ENCODE measurements around the gene TEX48. TPM values are rescaled to one million over a fixed set of nuclear protein-coding genes. Genes with fewer than 3 reads are reported as not detected.

TEX48 gene
- total and polyA plus RNA-seq, 2 donors: 0.07 TPM; not detected in 1

GRCh38 chr9:114688909-114689610 lies 7.1 kb upstream of the TEX48 start:
- no peaks in the 10 kb centered on the region for H3K27me3 ChIP-seq (ENCODE audit: control insufficient read depth in 2 of 2, insufficient read depth in 1 of 2, low read length in 1 of 2)
- no peak overlapping the region for H3K4me3 ChIP-seq (ENCODE audit: low read length in 2 of 2)
- no peaks in the 10 kb centered on the region for H3K4me1 ChIP-seq (ENCODE audit: control insufficient read depth in 2 of 2, insufficient read depth in 2 of 2, low read length in 2 of 2)
- H3K36me3 ChIP-seq (ENCODE audit: control insufficient read depth in 2 of 2, insufficient read depth in 2 of 2, low read length in 1 of 2): no peaks in the 10 kb centered on the region
- DNase-seq (ENCODE audit: low read depth in 6 of 9, low spot score in 9 of 9): no peak
- H3K9me3 ChIP-seq (ENCODE audit: control insufficient read depth in 2 of 2, insufficient read depth in 1 of 2, low read length in 1 of 2): no peaks in the 10 kb centered on the region
- no peak overlapping the region for H3K27ac ChIP-seq (ENCODE audit: low read depth in 1 of 2, low read length in 1 of 2)
- whole genome bisulfite sequencing: 93% methylated on average over 3 of the region's 3 CpGs

- no peak overlapping the region for H3K27ac ChIP-seq (ENCODE audit: low read depth in 1 of 2, low read length in 1 of 2)
- no peaks in the 10 kb centered on the region for H3K27me3 ChIP-seq (ENCODE audit: control insufficient read depth in 2 of 2, insufficient read depth in 1 of 2, low read length in 1 of 2)
- H3K4me1 ChIP-seq (ENCODE audit: control insufficient read depth in 2 of 2, insufficient read depth in 2 of 2, low read length in 2 of 2): no peaks in the 10 kb centered on the region
- no peak overlapping the region for H3K4me3 ChIP-seq (ENCODE audit: low read length in 2 of 2)
- no peaks in the 10 kb centered on the region for H3K9me3 ChIP-seq (ENCODE audit: control insufficient read depth in 2 of 2, insufficient read depth in 1 of 2, low read length in 1 of 2)
- no peak for DNase-seq (ENCODE audit: low read depth in 6 of 9, low spot score in 9 of 9)
- WGBS: 92% methylated on average over 4 of the region's 4 CpGs
- H3K36me3 ChIP-seq (ENCODE audit: control insufficient read depth in 2 of 2, insufficient read depth in 2 of 2, low read length in 1 of 2): no peaks in the 10 kb centered on the region
These were observed 6.4 kb upstream of the TEX48 start for GRCh38 chr9:114688379-114688778.

GRCh38 chr9:114687034-114687433 lies 5.0 kb upstream of the TEX48 start:
- H3K27me3 ChIP-seq (ENCODE audit: control insufficient read depth in 2 of 2, insufficient read depth in 1 of 2, low read length in 1 of 2): no peaks in the 10 kb centered on the region
- H3K4me1 ChIP-seq (ENCODE audit: control insufficient read depth in 2 of 2, insufficient read depth in 2 of 2, low read length in 2 of 2): no peaks in the 10 kb centered on the region

GRCh38 chr9:114685951-114686350 lies 4.0 kb upstream of the TEX48 start:
- 67% methylated on average over 5 of the region's 5 CpGs for WGBS
- no peaks in the 10 kb centered on the region for H3K4me1 ChIP-seq (ENCODE audit: control insufficient read depth in 2 of 2, insufficient read depth in 2 of 2, low read length in 2 of 2)
- no peak overlapping the region for H3K27ac ChIP-seq (ENCODE audit: low read depth in 1 of 2, low read length in 1 of 2)
- DNase-seq (ENCODE audit: low read depth in 6 of 9, low spot score in 9 of 9): no peak
- H3K36me3 ChIP-seq (ENCODE audit: control insufficient read depth in 2 of 2, insufficient read depth in 2 of 2, low read length in 1 of 2): no peaks in the 10 kb centered on the region
- no peaks in the 10 kb centered on the region for H3K9me3 ChIP-seq (ENCODE audit: control insufficient read depth in 2 of 2, insufficient read depth in 1 of 2, low read length in 1 of 2)
- no peaks in the 10 kb centered on the region for H3K27me3 ChIP-seq (ENCODE audit: control insufficient read depth in 2 of 2, insufficient read depth in 1 of 2, low read length in 1 of 2)
- H3K4me3 ChIP-seq (ENCODE audit: low read length in 2 of 2): no peak overlapping the region

More at GRCh38 chr9:114687034-114687433, 5.0 kb upstream of the TEX48 start:
- no peak for DNase-seq (ENCODE audit: low read depth in 6 of 9, low spot score in 9 of 9)
- Histone ChIP-seq H3K27ac (ENCODE audit: low read depth in 1 of 2, low read length in 1 of 2) (no peak overlapping the region), H3K9me3 (ENCODE audit: control insufficient read depth in 2 of 2, insufficient read depth in 1 of 2, low read length in 1 of 2) (no peaks in the 10 kb centered on the region), H3K4me3 (ENCODE audit: low read length in 2 of 2) (no peak overlapping the region), H3K36me3 (ENCODE audit: control insufficient read depth in 2 of 2, insufficient read depth in 2 of 2, low read length in 1 of 2) (no peaks in the 10 kb centered on the region)

GRCh38 chr9:114684036-114684435 lies 2.0 kb upstream of the TEX48 start:
- no peaks in the 10 kb centered on the region for H3K27me3 ChIP-seq (ENCODE audit: control insufficient read depth in 2 of 2, insufficient read depth in 1 of 2, low read length in 1 of 2)
- H3K9me3 ChIP-seq (ENCODE audit: control insufficient read depth in 2 of 2, insufficient read depth in 1 of 2, low read length in 1 of 2): no peaks in the 10 kb centered on the region
- H3K4me1 ChIP-seq (ENCODE audit: control insufficient read depth in 2 of 2, insufficient read depth in 2 of 2, low read length in 2 of 2): no peaks in the 10 kb centered on the region
- no peak for DNase-seq (ENCODE audit: low read depth in 6 of 9, low spot score in 9 of 9)
- H3K4me3 ChIP-seq (ENCODE audit: low read length in 2 of 2): no peak overlapping the region
- H3K36me3 ChIP-seq (ENCODE audit: control insufficient read depth in 2 of 2, insufficient read depth in 2 of 2, low read length in 1 of 2): no peaks in the 10 kb centered on the region
- WGBS: 95% methylated on average over 6 of the region's 6 CpGs
- no peak overlapping the region for H3K27ac ChIP-seq (ENCODE audit: low read depth in 1 of 2, low read length in 1 of 2)

- Histone ChIP-seq H3K9me3 (ENCODE audit: control insufficient read depth in 2 of 2, insufficient read depth in 1 of 2, low read length in 1 of 2) (no peaks in the 10 kb centered on the region), H3K4me3 (ENCODE audit: low read length in 2 of 2) (no peak overlapping the region), H3K27ac (ENCODE audit: low read depth in 1 of 2, low read length in 1 of 2) (no peak overlapping the region), H3K27me3 (ENCODE audit: control insufficient read depth in 2 of 2, insufficient read depth in 1 of 2, low read length in 1 of 2) (no peaks in the 10 kb centered on the region), H3K36me3 (ENCODE audit: control insufficient read depth in 2 of 2, insufficient read depth in 2 of 2, low read length in 1 of 2) (no peaks in the 10 kb centered on the region), H3K4me1 (ENCODE audit: control insufficient read depth in 2 of 2, insufficient read depth in 2 of 2, low read length in 2 of 2) (no peaks in the 10 kb centered on the region)
- 94% methylated on average over 3 of the region's 3 CpGs for WGBS
- no peak for DNase-seq (ENCODE audit: low read depth in 6 of 9, low spot score in 9 of 9)
These were observed 854 bp upstream of the TEX48 start for GRCh38 chr9:114682846-114683245.

GRCh38 chr9:114680259-114681001 lies 1.6 kb downstream of the TEX48 start:
- 96% methylated on average over 8 of the region's 8 CpGs for WGBS
- DNase-seq (ENCODE audit: low read depth in 6 of 9, low spot score in 9 of 9): no peak
- Histone ChIP-seq H3K27ac (ENCODE audit: low read depth in 1 of 2, low read length in 1 of 2) (no peak overlapping the region), H3K9me3 (ENCODE audit: control insufficient read depth in 2 of 2, insufficient read depth in 1 of 2, low read length in 1 of 2) (no peaks in the 10 kb centered on the region), H3K4me3 (ENCODE audit: low read length in 2 of 2) (no peak overlapping the region), H3K27me3 (ENCODE audit: control insufficient read depth in 2 of 2, insufficient read depth in 1 of 2, low read length in 1 of 2) (no peaks in the 10 kb centered on the region), H3K4me1 (ENCODE audit: control insufficient read depth in 2 of 2, insufficient read depth in 2 of 2, low read length in 2 of 2) (no peaks in the 10 kb centered on the region), H3K36me3 (ENCODE audit: control insufficient read depth in 2 of 2, insufficient read depth in 2 of 2, low read length in 1 of 2) (no peaks in the 10 kb centered on the region)

- Histone ChIP-seq H3K4me1 (ENCODE audit: control insufficient read depth in 2 of 2, insufficient read depth in 2 of 2, low read length in 2 of 2) (no peaks in the 10 kb centered on the region), H3K27me3 (ENCODE audit: control insufficient read depth in 2 of 2, insufficient read depth in 1 of 2, low read length in 1 of 2) (no peaks in the 10 kb centered on the region), H3K9me3 (ENCODE audit: control insufficient read depth in 2 of 2, insufficient read depth in 1 of 2, low read length in 1 of 2) (no peaks in the 10 kb centered on the region), H3K27ac (ENCODE audit: low read depth in 1 of 2, low read length in 1 of 2) (no peak overlapping the region), H3K4me3 (ENCODE audit: low read length in 2 of 2) (no peak overlapping the region), H3K36me3 (ENCODE audit: control insufficient read depth in 2 of 2, insufficient read depth in 2 of 2, low read length in 1 of 2) (no peaks in the 10 kb centered on the region)
- DNase-seq (ENCODE audit: low read depth in 6 of 9, low spot score in 9 of 9): no peak
These were observed 3.2 kb downstream of the TEX48 start for GRCh38 chr9:114678795-114679194.

GRCh38 chr9:114678130-114678529 lies 3.9 kb downstream of the TEX48 start:
- no peak overlapping the region for H3K4me3 ChIP-seq (ENCODE audit: low read length in 2 of 2)
- H3K27ac ChIP-seq (ENCODE audit: low read depth in 1 of 2, low read length in 1 of 2): no peak overlapping the region
- H3K27me3 ChIP-seq (ENCODE audit: control insufficient read depth in 2 of 2, insufficient read depth in 1 of 2, low read length in 1 of 2): no peaks in the 10 kb centered on the region
- no peaks in the 10 kb centered on the region for H3K4me1 ChIP-seq (ENCODE audit: control insufficient read depth in 2 of 2, insufficient read depth in 2 of 2, low read length in 2 of 2)
- WGBS: 89% methylated on average over 3 of the region's 3 CpGs
- no peak for DNase-seq (ENCODE audit: low read depth in 6 of 9, low spot score in 9 of 9)
- no peaks in the 10 kb centered on the region for H3K36me3 ChIP-seq (ENCODE audit: control insufficient read depth in 2 of 2, insufficient read depth in 2 of 2, low read length in 1 of 2)
- no peaks in the 10 kb centered on the region for H3K9me3 ChIP-seq (ENCODE audit: control insufficient read depth in 2 of 2, insufficient read depth in 1 of 2, low read length in 1 of 2)

All from thymus (tissue), 11 donors.